GM12878 (cell line): Measurements from ENCODE around the gene KERA. TPM values are rescaled to one million over a fixed set of nuclear protein-coding genes. Genes with fewer than 3 reads are reported as not detected.

Source experiments
- ATAC-seq: fragments of 200-7000 bp; cut with Tn5 transposase; 3 replicates; pipeline ENCODE4 v1.9.1; 2020; ENCODE audit warnings: mild to moderate bottlenecking, moderate library complexity
- BruUV-seq: library from RNA; stranded (reverse); fragments of 400-500 nt; replicated peaks from 2 replicates; lab custom pipeline; 2021; lab: Mats Ljungman, UMichigan
- CTCF ChIA-PET: fragments of 300-600 bp; sonication (Branson Sonifier 250); formaldehyde crosslinking; extraction: SDS; loops from one replicate; lab custom pipeline; 2021; ENCODE audit warnings: inconsistent platforms; lab: Yijun Ruan, JAX
- POLR2A ChIA-PET: fragments of 350-600 bp; formaldehyde crosslinking; extraction: SDS; loops from one replicate; lab custom pipeline; 2021; ENCODE audit warnings: inconsistent platforms; lab: Charles Lee
- RAD21 ChIA-PET: fragments of 300-600 bp; sonication (Branson Sonifier 250); formaldehyde crosslinking; loops from one replicate; lab custom pipeline; 2023; ENCODE audit warnings: antibody characterized with exemption; ENCODE audit not compliant: unreplicated experiment; lab: Charles Lee
- SMC1A ChIA-PET: fragments of 300-600 bp; sonication (Branson Sonifier 250); formaldehyde crosslinking; loops from one replicate; lab custom pipeline; 2023; ENCODE audit not compliant: unreplicated experiment, uncharacterized antibody; lab: Charles Lee
- DNase-seq: peaks from one replicate; pipeline ENCODE4 v3.0.0-alpha.2; 2011; ENCODE audit warnings: low read depth, low spot score
- FAIRE-seq: peaks from 3 replicates; lab custom pipeline; 2011; peaks lifted over from hg19 to GRCh38; lab: Jason Lieb, UNC
- H2AFZ ChIP-seq: 2 replicates; pipeline ENCODE4 v1.6.0; 2011; ENCODE audit warnings: low read depth, low read length, control low read depth; ENCODE audit not compliant: control insufficient read depth
- H3K27ac ChIP-seq: 2 replicates; pipeline ENCODE4 v1.5.1; 2011; ENCODE audit warnings: control low read depth; ENCODE audit not compliant: control insufficient read depth, insufficient read depth
- H3K27me3 ChIP-seq, 2 experiments: replicated peaks in 1 of 2; 2 replicates each; pipeline versions ENCODE4 v1.6.0 to v1.6.1; 2011; ENCODE audit warnings: low read length in 1 of 2; ENCODE audit not compliant: control insufficient read depth in 2 of 2, insufficient read depth in 2 of 2
- H3K36me3 ChIP-seq, 2 experiments: 2 replicates each; pipeline ENCODE4 v1.5.1; 2011; ENCODE audit warnings: low read length in 1 of 2; ENCODE audit not compliant: control insufficient read depth in 2 of 2, insufficient read depth in 2 of 2
- H3K4me1 ChIP-seq: 2 replicates; pipeline ENCODE4 v1.6.1; 2011; ENCODE audit warnings: mild to moderate bottlenecking, low read length, moderate library complexity, mixed read lengths; ENCODE audit not compliant: control insufficient read depth, insufficient read depth
- H3K4me2 ChIP-seq: 2 replicates; pipeline ENCODE4 v1.6.0; 2011; ENCODE audit warnings: control low read depth; ENCODE audit not compliant: control insufficient read depth, insufficient read depth
- H3K4me3 ChIP-seq: fragments of 200-600 bp; sonication (generic); 2 replicates; pipeline ENCODE4 v1.5.1; 2016
- H3K79me2 ChIP-seq: 2 replicates; pipeline ENCODE4 v1.6.0; 2011; ENCODE audit warnings: low read length; ENCODE audit not compliant: control insufficient read depth, insufficient read depth
- H3K9ac ChIP-seq: 2 replicates; pipeline ENCODE4 v1.8.0; 2011; ENCODE audit warnings: low read length, control low read depth, mixed read lengths; ENCODE audit not compliant: control insufficient read depth, insufficient read depth
- H3K9me3 ChIP-seq: replicated peaks from 3 replicates; pipeline ENCODE4 v1.5.1; 2011; ENCODE audit warnings: mild to moderate bottlenecking, low read length; ENCODE audit not compliant: control insufficient read depth, insufficient read depth
- H4K20me1 ChIP-seq: 2 replicates; pipeline ENCODE4 v1.6.0; 2011; ENCODE audit not compliant: control insufficient read depth, insufficient read depth
- CBX3 ChIP-seq: fragments of 200-600 bp; sonication (generic); IDR thresholded peaks from 2 replicates; pipeline ENCODE4 v1.6.1; 2016; ENCODE audit warnings: low read depth, borderline replicate concordance
- CHD2 ChIP-seq: IDR thresholded peaks from 2 replicates; pipeline ENCODE4 v1.6.1; 2011; ENCODE audit warnings: low read depth, low read length, improper control_type of control experiment, borderline replicate concordance
- HDAC6 ChIP-seq: fragments of 200-600 bp; sonication (generic); IDR thresholded peaks from one replicate; pipeline ENCODE4 v1.8.0; 2017; ENCODE audit warnings: antibody characterized with exemption; ENCODE audit not compliant: unreplicated experiment
- IRF3 ChIP-seq: fragments of 450-650 bp; IDR thresholded peaks from 2 replicates; pipeline ENCODE4 v1.6.1; 2014; ENCODE audit warnings: mild to moderate bottlenecking
- MYB ChIP-seq: fragments of 150-350 bp; IDR thresholded peaks from 2 replicates; pipeline ENCODE4 v1.6.1; 2014; ENCODE audit warnings: mild to moderate bottlenecking, low read depth, low read length, borderline replicate concordance
- PBX3 ChIP-seq: IDR thresholded peaks from 2 replicates; pipeline ENCODE4 v1.6.1; 2011; ENCODE audit warnings: mild to moderate bottlenecking, low read depth, low read length, moderate library complexity; ENCODE audit not compliant: insufficient replicate concordance
- RAD21 ChIP-seq: IDR thresholded peaks from 2 replicates; pipeline ENCODE4 v1.6.1; 2011; ENCODE audit warnings: mild to moderate bottlenecking, low read depth, low read length, moderate library complexity; ENCODE audit not compliant: insufficient read depth
- RB1 ChIP-seq: fragments of 450-650 bp; formaldehyde crosslinking; IDR thresholded peaks from 2 replicates; pipeline ENCODE4 v1.6.1; 2017; ENCODE audit warnings: mild to moderate bottlenecking, borderline replicate concordance
- RCOR1 ChIP-seq: conservative IDR thresholded peaks from 2 replicates; pipeline ENCODE4 v1.6.1; 2012; ENCODE audit warnings: low read depth, low read length, improper control_type of control experiment
- SIX5 ChIP-seq: IDR thresholded peaks from 2 replicates; pipeline ENCODE4 v1.6.1; 2011; ENCODE audit warnings: mild to moderate bottlenecking, low read depth, low read length, moderate library complexity; ENCODE audit not compliant: severe bottlenecking
- SMAD1 ChIP-seq: fragments of 450-650 bp; IDR thresholded peaks from 2 replicates; pipeline ENCODE4 v1.6.1; 2018; ENCODE audit warnings: mild to moderate bottlenecking, low read depth; ENCODE audit not compliant: partially characterized antibody
- TARDBP ChIP-seq: IDR thresholded peaks from 2 replicates; pipeline ENCODE4 v1.6.1; 2016; ENCODE audit warnings: borderline replicate concordance
- YY1 ChIP-seq: IDR thresholded peaks from 2 replicates; pipeline ENCODE4 v1.6.1; 2011; ENCODE audit warnings: low read depth, mild to moderate bottlenecking, low read length
- ZNF217 ChIP-seq: fragments of 450-650 bp; IDR thresholded peaks from 2 replicates; pipeline ENCODE4 v1.6.1; 2017; ENCODE audit warnings: antibody characterized with exemption, mild to moderate bottlenecking
- WGBS: methylation state at CpG from one replicate; pipeline ENCODE4 v1.1.6; 2016; ENCODE audit warnings: low lambda C conversion rate; ENCODE audit not compliant: insufficient replicate concordance, insufficient coverage; ENCODE audit errors: missing lambda C conversion rate; 5-methylcytosine and 5-hydroxymethylcytosine counted together
- in situ Hi-C: fragments of 300-500 bp; cut with MboI; formaldehyde crosslinking; loops from 9 replicates; pipeline ENCODE4 v1.14.3; 2018; ENCODE audit warnings: mixed read lengths
- intact Hi-C: fragments of 100-400 bp; cut with micrococcal nuclease; formaldehyde crosslinking; loops from one replicate; pipeline ENCODE4 v1.14.2; 2022; ENCODE audit not compliant: unreplicated experiment
- polyA plus RNA-seq, 11 experiments: library from polyadenylated mRNA; depleted of rRNA in 4 of 11; unstranded in 6 of 11; stranded (reverse) in 5 of 11; fragments of >200 nt; fragmentation: Nextera tagmentation in 4 of 11; fragmentation: Illumina TruSeq in 1 of 11; extraction: Ambion mirVana in 4 of 11; extraction: Trizol in 1 of 11; gene quantifications; 1 replicate in 1 of 11; 2 replicates in 10 of 11; pipeline versions ENCODE4 v1.2.1 to v1.2.3, GENCODE V29; 2011 to 2016; ENCODE audit warnings: inconsistent platforms in 2 of 11, missing spikeins in 2 of 11, low read depth in 1 of 11
- total RNA-seq, 4 experiments: library from RNA; depleted of rRNA in 3 of 4; stranded (reverse); fragments of >200 nt in 3 of 4; fragmentation: Illumina TruSeq in 1 of 4; extraction: Trizol in 1 of 4; gene quantifications; 2 replicates each; pipeline versions ENCODE4 v1.2.1 to v1.2.3, GENCODE V29; 2013 to 2021

KERA gene
- total and polyA plus RNA-seq, 10 of the 15 experiments (the other 5 are each of a cell fraction or from before 2014, with no cell fraction given): not detected

- no peak overlapping the region for H3K4me2 ChIP-seq
- H3K9me3 ChIP-seq: no peaks in the 10 kb centered on the region
- no peak for ATAC-seq
- ChIA-PET RAD21 (interaction anchor here (0.9 kb wide), 1 partner anchor 9 kb away, joined by 3 read pairs; no protein-coding TSS in a partner anchor), POLR2A (no interaction called here), CTCF (interaction anchor here (0.7 to 4.2 kb wide), 2 partner anchors 10 to 120 kb away, joined by 3 to 23 read pairs; partner anchors contain the start of gene LUM), SMC1A (interaction anchor here (1.3 kb wide), 1 partner anchor 9 kb away, joined by 5 read pairs; no protein-coding TSS in a partner anchor)
- no peak for DNase-seq
- H3K4me3 ChIP-seq: no peak overlapping the region
- intact Hi-C loops: no loop called here
- no peaks in the 10 kb centered on the region for H3K27me3 ChIP-seq
- no peak overlapping the region for H3K27ac ChIP-seq
- H2AFZ ChIP-seq: no peak overlapping the region
- TF ChIP-seq RB1: no peak
- TF ChIP-seq CBX3: no peak
- TF ChIP-seq YY1: no peak
- TF ChIP-seq CHD2: no peak
- TF ChIP-seq SIX5: no peak
- TF ChIP-seq IRF3: no peak
- no peak for TF ChIP-seq SMAD1
- no peak for TF ChIP-seq PBX3
- no peak for TF ChIP-seq RAD21
- no peak for TF ChIP-seq ZNF217
- TF ChIP-seq RCOR1: no peak
- no peak for TF ChIP-seq TARDBP
- TF ChIP-seq MYB: no peak
- no peak for TF ChIP-seq HDAC6
- in situ Hi-C loops: no loop called here
- no peaks in the 10 kb centered on the region for H4K20me1 ChIP-seq
- no TSS peak for BruUV-seq
- no peaks in the 10 kb centered on the region for H3K4me1 ChIP-seq
- H3K9ac ChIP-seq: no peak overlapping the region
- FAIRE-seq: no peak
- WGBS: 0% methylated on average over 2 of the region's 2 CpGs
- no peaks in the 10 kb centered on the region for H3K36me3 ChIP-seq
- H3K79me2 ChIP-seq: no peaks in the 10 kb centered on the region
Measured at GRCh38 chr12:91099836-91100235, 42.0 kb upstream of the KERA start.
